ENCODE data around the gene FEN1.
A peak's percentile ranks its signal among the peaks of the same experiment; 100 is the strongest.

FEN1 gene

GRCh38 chr11:61836193-61836592 lies 43.5 kb downstream of the FEN1 start:
- H3K9me3 ChIP-seq (ENCODE audit: control insufficient read depth, low read length) = no peaks in the 10 kb centered on the region
- no peak overlapping the region for H3K4me3 ChIP-seq (ENCODE audit: extremely low read depth, insufficient read depth, low read length, poor library complexity, severe bottlenecking)
- 88 to 93% methylated on average over 7 to 8 of the region's 8 CpGs for WGBS, 2 experiments (ENCODE audit: insufficient coverage in 2 of 2)
- no peak overlapping the region for H3K27ac ChIP-seq (ENCODE audit: low read depth, low read length, severe bottlenecking)
- peaks cover 84% of the 10 kb centered on the region for H3K36me3 ChIP-seq (ENCODE audit: control insufficient read depth, insufficient read depth, low read length)
- H3K4me1 ChIP-seq (ENCODE audit: control insufficient read depth, insufficient read depth, low read length, poor library complexity, severe bottlenecking) = peaks cover 39% of the 10 kb centered on the region

- Histone ChIP-seq H3K36me3 (ENCODE audit: control insufficient read depth, insufficient read depth, low read length) (peaks cover 84% of the 10 kb centered on the region), H3K27ac (ENCODE audit: low read depth, low read length, severe bottlenecking) (no peak overlapping the region), H3K4me1 (ENCODE audit: control insufficient read depth, insufficient read depth, low read length, poor library complexity, severe bottlenecking) (peaks cover 27% of the 10 kb centered on the region), H3K4me3 (ENCODE audit: extremely low read depth, insufficient read depth, low read length, poor library complexity, severe bottlenecking) (no peak overlapping the region), H3K9me3 (ENCODE audit: control insufficient read depth, low read length) (no peaks in the 10 kb centered on the region)
- WGBS, 2 experiments (ENCODE audit: insufficient coverage in 2 of 2) = 98 to 100% methylated on average over 13 to 15 of the region's 15 CpGs
Measured at GRCh38 chr11:61837411-61838005, 44.8 kb downstream of the FEN1 start.

GRCh38 chr11:61838501-61838900 lies 45.8 kb downstream of the FEN1 start:
- H3K36me3 ChIP-seq (ENCODE audit: control insufficient read depth, insufficient read depth, low read length) = peaks cover 84% of the 10 kb centered on the region
- peaks cover 17% of the 10 kb centered on the region for H3K4me1 ChIP-seq (ENCODE audit: control insufficient read depth, insufficient read depth, low read length, poor library complexity, severe bottlenecking)
- no peaks in the 10 kb centered on the region for H3K9me3 ChIP-seq (ENCODE audit: control insufficient read depth, low read length)
- H3K27ac ChIP-seq (ENCODE audit: low read depth, low read length, severe bottlenecking) = no peak overlapping the region
- 95 to 99% methylated on average over 4 to 5 of the region's 5 CpGs for WGBS, 2 experiments (ENCODE audit: insufficient coverage in 2 of 2)
- H3K4me3 ChIP-seq (ENCODE audit: extremely low read depth, insufficient read depth, low read length, poor library complexity, severe bottlenecking) = no peak overlapping the region

DNA sequence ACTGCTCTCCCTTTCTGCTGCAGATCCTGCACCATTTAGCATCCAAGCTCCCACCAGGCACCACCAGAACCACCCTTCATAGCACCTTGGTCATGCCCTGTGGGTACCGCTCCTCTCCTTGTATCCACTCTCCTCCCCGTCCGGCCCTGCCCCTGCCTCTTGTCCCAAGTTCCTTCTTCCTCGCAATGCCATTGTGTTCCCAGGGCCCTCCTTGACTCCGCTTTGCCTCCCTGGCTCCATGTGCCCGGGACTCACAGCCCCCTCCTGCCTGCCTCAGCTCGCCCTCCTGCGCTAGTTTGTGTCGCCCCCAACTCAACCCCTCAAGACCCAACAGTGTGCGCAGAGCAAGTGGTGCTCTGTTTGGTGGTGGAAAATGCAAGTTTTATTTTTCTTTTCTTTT lies 46.2 kb downstream of the FEN1 start:
- H3K4me1 ChIP-seq (ENCODE audit: control insufficient read depth, insufficient read depth, low read length, poor library complexity, severe bottlenecking) = peaks cover 12% of the 10 kb centered on the region
- peaks cover 84% of the 10 kb centered on the region for H3K36me3 ChIP-seq (ENCODE audit: control insufficient read depth, insufficient read depth, low read length)
- H3K9me3 ChIP-seq (ENCODE audit: control insufficient read depth, low read length) = no peaks in the 10 kb centered on the region
- H3K27ac ChIP-seq (ENCODE audit: low read depth, low read length, severe bottlenecking) = no peak overlapping the region
- no peak overlapping the region for H3K4me3 ChIP-seq (ENCODE audit: extremely low read depth, insufficient read depth, low read length, poor library complexity, severe bottlenecking)
- WGBS, 2 experiments (ENCODE audit: insufficient coverage in 2 of 2) = 97% methylated on average over 4 to 6 of the region's 10 CpGs

- peaks cover 6% of the 10 kb centered on the region for H3K4me1 ChIP-seq (ENCODE audit: control insufficient read depth, insufficient read depth, low read length, poor library complexity, severe bottlenecking)
- peaks cover 89% of the 10 kb centered on the region for H3K36me3 ChIP-seq (ENCODE audit: control insufficient read depth, insufficient read depth, low read length)
- no peaks in the 10 kb centered on the region for H3K9me3 ChIP-seq (ENCODE audit: control insufficient read depth, low read length)
- no peak overlapping the region for H3K27ac ChIP-seq (ENCODE audit: low read depth, low read length, severe bottlenecking)
- no peak overlapping the region for H3K4me3 ChIP-seq (ENCODE audit: extremely low read depth, insufficient read depth, low read length, poor library complexity, severe bottlenecking)
- WGBS, 2 experiments (ENCODE audit: insufficient coverage in 2 of 2) = 100% methylated on average over 1 of the region's 2 CpGs
Measured at GRCh38 chr11:61839742-61840141, 47.0 kb downstream of the FEN1 start.

GRCh38 chr11:61840371-61840770 lies 47.7 kb downstream of the FEN1 start:
- 96 to 98% methylated on average over 7 of the region's 7 CpGs for WGBS, 2 experiments (ENCODE audit: insufficient coverage in 2 of 2)
- Histone ChIP-seq H3K4me1 (ENCODE audit: control insufficient read depth, insufficient read depth, low read length, poor library complexity, severe bottlenecking) (no peaks in the 10 kb centered on the region), H3K9me3 (ENCODE audit: control insufficient read depth, low read length) (no peaks in the 10 kb centered on the region), H3K36me3 (ENCODE audit: control insufficient read depth, insufficient read depth, low read length) (peaks cover 95% of the 10 kb centered on the region), H3K4me3 (ENCODE audit: extremely low read depth, insufficient read depth, low read length, poor library complexity, severe bottlenecking) (no peak overlapping the region), H3K27ac (ENCODE audit: low read depth, low read length, severe bottlenecking) (no peak overlapping the region)

GRCh38 chr11:61841636-61842527 lies 49.2 kb downstream of the FEN1 start:
- Histone ChIP-seq H3K4me1 (ENCODE audit: control insufficient read depth, insufficient read depth, low read length, poor library complexity, severe bottlenecking) (no peaks in the 10 kb centered on the region), H3K4me3 (ENCODE audit: extremely low read depth, insufficient read depth, low read length, poor library complexity, severe bottlenecking) (no peak overlapping the region), H3K36me3 (ENCODE audit: control insufficient read depth, insufficient read depth, low read length) (peaks cover 100% of the 10 kb centered on the region), H3K27ac (ENCODE audit: low read depth, low read length, severe bottlenecking) (peak overlapping the region; percentile 16), H3K9me3 (ENCODE audit: control insufficient read depth, low read length) (no peaks in the 10 kb centered on the region)
- WGBS, 2 experiments (ENCODE audit: insufficient coverage in 2 of 2) = 97 to 98% methylated on average over 8 to 12 of the region's 12 CpGs

GRCh38 chr11:61842528-61842820 lies 49.8 kb downstream of the FEN1 start:
- Histone ChIP-seq H3K27ac (ENCODE audit: low read depth, low read length, severe bottlenecking) (no peak overlapping the region), H3K36me3 (ENCODE audit: control insufficient read depth, insufficient read depth, low read length) (peaks cover 100% of the 10 kb centered on the region), H3K4me1 (ENCODE audit: control insufficient read depth, insufficient read depth, low read length, poor library complexity, severe bottlenecking) (no peaks in the 10 kb centered on the region), H3K9me3 (ENCODE audit: control insufficient read depth, low read length) (no peaks in the 10 kb centered on the region), H3K4me3 (ENCODE audit: extremely low read depth, insufficient read depth, low read length, poor library complexity, severe bottlenecking) (no peak overlapping the region)
- 97 to 99% methylated on average over 6 to 7 of the region's 7 CpGs for WGBS, 2 experiments (ENCODE audit: insufficient coverage in 2 of 2)

- 89 to 91% methylated on average over 10 to 15 of the region's 16 CpGs for WGBS, 2 experiments (ENCODE audit: insufficient coverage in 2 of 2)
- H3K27ac ChIP-seq (ENCODE audit: low read depth, low read length, severe bottlenecking) = no peak overlapping the region
- H3K9me3 ChIP-seq (ENCODE audit: control insufficient read depth, low read length) = no peaks in the 10 kb centered on the region
- no peak overlapping the region for H3K4me3 ChIP-seq (ENCODE audit: extremely low read depth, insufficient read depth, low read length, poor library complexity, severe bottlenecking)
- H3K36me3 ChIP-seq (ENCODE audit: control insufficient read depth, insufficient read depth, low read length) = peaks cover 100% of the 10 kb centered on the region
- H3K4me1 ChIP-seq (ENCODE audit: control insufficient read depth, insufficient read depth, low read length, poor library complexity, severe bottlenecking) = no peaks in the 10 kb centered on the region
Measured at GRCh38 chr11:61844909-61845565, 52.3 kb downstream of the FEN1 start.

GRCh38 chr11:61846362-61847020 lies 53.8 kb downstream of the FEN1 start:
- Histone ChIP-seq H3K4me3 (ENCODE audit: extremely low read depth, insufficient read depth, low read length, poor library complexity, severe bottlenecking) (no peak overlapping the region), H3K27ac (ENCODE audit: low read depth, low read length, severe bottlenecking) (no peak overlapping the region), H3K9me3 (ENCODE audit: control insufficient read depth, low read length) (no peaks in the 10 kb centered on the region), H3K4me1 (ENCODE audit: control insufficient read depth, insufficient read depth, low read length, poor library complexity, severe bottlenecking) (no peaks in the 10 kb centered on the region), H3K36me3 (ENCODE audit: control insufficient read depth, insufficient read depth, low read length) (peaks cover 100% of the 10 kb centered on the region)
- 94 to 98% methylated on average over 8 to 9 of the region's 10 CpGs for WGBS, 2 experiments (ENCODE audit: insufficient coverage in 2 of 2)
